Islet precursor cell (in vitro differentiated cells): Measurements from ENCODE around the gene LRRC7.
"Not testable (repeated sequence)": the region's sequence is repeated elsewhere in the genome, so short reads cannot be mapped to it uniquely, and the experiment has no call there.

ENCODE experiments used
- DNase-seq: peaks from one replicate; pipeline ENCODE4 v3.0.0-alpha.2; 2018

Gene LRRC7

GRCh38 chr1:69787151-69787550, 219.4 kb downstream of the LRRC7 start:
- peak; percentile 45 for DNase-seq

DNA sequence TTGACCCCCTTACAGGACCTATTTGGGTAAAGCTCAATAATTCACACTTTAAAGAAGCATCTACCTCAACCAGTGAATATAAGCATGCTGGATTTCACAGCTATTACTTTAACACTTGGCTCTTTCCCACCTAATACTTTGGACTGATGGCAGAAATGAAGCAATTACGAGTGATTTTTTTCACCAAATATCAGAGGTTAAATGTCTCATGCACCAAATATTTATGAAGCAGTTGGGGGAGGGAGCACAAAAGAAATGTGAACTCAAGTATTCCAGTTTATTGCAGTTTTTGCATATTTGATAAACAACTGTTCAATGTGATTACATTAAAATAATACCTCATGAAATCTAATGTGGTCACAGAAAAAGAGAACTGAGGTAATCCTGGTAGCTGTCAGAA, 223.6 kb downstream of the LRRC7 start:
- DNase-seq: no peak

DNA sequence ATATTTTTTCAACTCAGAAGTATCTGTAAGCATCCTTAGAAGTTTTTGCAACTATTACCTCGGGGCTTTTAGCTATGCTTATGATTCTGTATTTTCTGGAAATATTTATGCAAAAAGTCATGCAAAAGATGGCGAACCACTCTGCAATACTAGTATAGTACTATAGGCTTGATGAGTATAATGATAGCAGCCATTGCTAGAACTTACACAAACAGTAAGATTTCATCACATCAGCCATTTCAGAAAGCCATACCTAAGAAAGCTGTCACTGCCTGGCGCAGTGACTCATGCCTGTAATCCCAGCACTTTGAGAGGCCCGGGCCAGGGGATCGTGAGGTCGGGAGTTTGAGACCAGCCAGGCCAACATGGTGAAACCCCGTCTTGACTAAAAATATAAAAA, 227.1 kb downstream of the LRRC7 start:
- DNase-seq: no peak

DNA sequence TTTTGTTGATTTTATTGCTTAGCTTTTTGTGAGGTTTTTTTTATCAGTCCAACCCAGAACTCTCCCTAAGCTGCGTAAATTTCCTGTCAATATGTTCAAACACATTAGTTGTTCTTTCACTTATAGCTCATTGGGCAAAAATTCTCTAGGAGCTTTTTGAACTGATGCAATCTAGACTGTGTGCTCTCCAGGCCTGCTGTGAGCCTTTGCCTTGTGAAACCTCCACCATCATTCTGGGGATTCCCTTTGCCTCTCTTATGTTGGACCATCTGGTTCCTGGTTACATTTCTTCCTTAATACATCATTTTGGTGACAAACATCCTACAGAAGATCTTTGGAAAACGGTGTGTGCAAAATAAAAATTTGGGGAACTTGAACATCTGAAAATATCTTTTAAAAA, 247.2 kb downstream of the LRRC7 start:
- no peak for DNase-seq

DNA sequence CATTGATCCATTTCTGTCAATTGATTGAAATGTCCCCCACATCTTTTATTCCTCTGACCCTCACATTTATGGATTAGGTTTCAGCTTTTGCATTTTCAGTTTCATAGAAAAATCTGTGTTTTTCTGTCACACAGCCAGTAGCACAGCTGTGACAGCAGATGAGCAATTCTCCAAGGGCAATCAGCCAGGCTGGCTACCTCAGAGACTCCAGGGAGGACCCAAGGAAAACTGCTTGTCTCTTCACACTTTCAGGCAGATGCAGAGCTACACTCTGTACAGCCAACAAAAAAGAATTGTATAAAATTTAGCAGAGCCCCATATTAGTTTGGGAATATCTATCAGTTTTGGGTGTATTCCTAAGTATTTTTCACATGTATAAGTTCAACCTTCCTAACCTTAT, 257.2 kb downstream of the LRRC7 start:
- DNase-seq: no peak

DNA sequence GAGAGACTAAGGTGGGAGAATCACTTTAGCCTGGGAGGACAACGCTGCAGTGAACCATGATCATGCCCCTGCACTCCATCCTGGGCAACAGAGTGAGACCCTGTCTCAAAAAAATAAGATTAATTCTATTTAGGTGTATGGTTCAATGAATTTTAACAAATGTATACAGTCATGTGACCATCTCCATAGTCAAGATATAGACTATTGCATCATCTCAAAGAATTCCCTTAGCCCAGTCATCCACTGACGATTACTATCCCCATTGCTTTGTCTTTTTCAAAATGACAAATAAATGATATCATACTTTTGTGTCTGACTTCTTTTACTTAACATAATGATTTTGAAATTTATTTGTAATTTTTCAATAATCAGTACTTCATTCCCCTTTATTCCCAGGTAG, 260.0 kb downstream of the LRRC7 start:
- DNase-seq: no peak

GRCh38 chr1:69833536-69833935, 265.8 kb downstream of the LRRC7 start:
- DNase-seq: no peak

- DNase-seq: no peak
Measured at GRCh38 chr1:69834336-69834735, 266.6 kb downstream of the LRRC7 start.

- no peak for DNase-seq
Measured at GRCh38 chr1:69835955-69836354, 268.2 kb downstream of the LRRC7 start.

- no peak for DNase-seq
Measured at GRCh38 chr1:69836971-69837636, 269.4 kb downstream of the LRRC7 start.

- no peak for DNase-seq
Measured at GRCh38 chr1:69842326-69842725, 274.6 kb downstream of the LRRC7 start.

GRCh38 chr1:69845655-69846054, 277.9 kb downstream of the LRRC7 start:
- DNase-seq: no peak

GRCh38 chr1:69846267-69846666, 278.5 kb downstream of the LRRC7 start:
- no peak for DNase-seq

- no peak for DNase-seq
Measured at GRCh38 chr1:69847670-69848069, 279.9 kb downstream of the LRRC7 start.

DNA sequence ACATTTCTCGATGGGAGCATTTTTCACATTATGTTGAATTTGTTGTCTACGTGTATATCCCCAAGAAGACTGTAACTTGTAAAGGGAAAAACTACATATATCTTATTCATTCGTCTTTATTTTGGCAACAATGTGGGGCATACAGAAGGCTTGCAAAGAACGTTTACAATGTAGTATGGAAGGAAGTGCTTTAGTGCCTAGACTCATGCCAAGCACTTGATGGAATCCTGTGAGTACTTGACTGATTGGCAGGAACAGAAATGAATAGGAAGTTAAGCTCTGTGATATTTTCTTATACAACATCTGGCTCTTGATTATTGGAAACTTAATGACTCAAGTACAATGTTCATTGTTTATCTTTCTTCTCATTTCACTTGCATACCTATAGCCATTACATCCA, 284.4 kb downstream of the LRRC7 start:
- DNase-seq: no peak

- DNase-seq: no peak
Measured at GRCh38 chr1:69852706-69853105, 285.0 kb downstream of the LRRC7 start.

- no peak for DNase-seq
Measured at GRCh38 chr1:69858534-69858933, 290.8 kb downstream of the LRRC7 start.

DNA sequence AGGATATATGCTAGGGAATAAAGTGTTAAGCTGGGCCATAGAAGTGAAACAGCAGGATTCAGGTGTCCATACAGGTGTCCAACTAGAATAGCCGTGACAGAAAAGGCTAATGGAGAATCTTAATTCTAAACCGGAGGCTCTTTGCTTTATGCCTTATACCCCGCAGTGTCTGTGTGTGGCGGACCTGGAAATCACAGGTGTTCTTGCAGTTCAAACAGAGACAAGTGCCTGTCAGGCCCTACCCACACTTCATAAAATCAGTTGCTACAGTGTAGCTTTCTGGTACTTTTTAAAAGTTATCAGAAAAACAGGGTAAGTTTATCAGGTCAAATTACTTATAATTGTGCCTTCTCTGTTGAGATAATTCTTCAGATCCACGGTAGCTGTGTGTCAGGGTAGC, 293.9 kb downstream of the LRRC7 start:
- no peak for DNase-seq

DNA sequence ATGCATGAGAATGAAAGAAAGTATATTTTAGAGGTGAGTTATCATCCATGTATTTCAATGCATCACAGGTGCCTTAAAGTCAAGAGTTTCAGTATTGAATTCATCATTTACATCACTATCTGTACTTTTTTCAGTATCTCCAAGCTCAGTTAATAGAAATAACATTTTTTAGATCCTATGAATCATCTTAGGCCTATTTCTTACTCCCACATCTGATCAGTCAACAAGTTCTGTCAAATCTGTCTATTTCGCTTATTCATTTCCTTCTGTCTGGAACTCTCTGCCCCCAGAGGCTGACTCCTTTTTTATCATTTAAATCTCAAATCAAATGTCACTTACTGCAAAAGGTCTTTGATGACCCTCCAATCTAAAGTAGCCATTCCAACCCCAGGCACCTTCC, 295.2 kb downstream of the LRRC7 start:
- no peak for DNase-seq

DNA sequence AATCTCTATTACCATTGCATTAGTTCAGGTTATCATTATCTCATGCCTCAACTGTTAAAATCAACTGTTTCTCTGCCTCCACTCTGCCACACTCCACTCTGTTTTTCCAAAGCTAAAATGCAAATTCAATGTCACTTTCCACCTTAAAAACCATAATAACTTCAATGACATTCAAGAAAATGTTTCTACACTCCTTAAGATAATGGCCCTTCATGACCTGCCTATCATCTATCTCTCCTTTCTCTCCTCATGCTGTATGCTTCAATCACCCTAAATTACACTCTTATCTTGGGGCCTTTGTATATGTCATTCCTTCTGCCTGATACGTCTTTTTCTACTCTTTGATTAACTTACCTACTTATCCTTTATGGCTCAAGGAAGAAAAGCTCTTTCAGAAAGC, 296.0 kb downstream of the LRRC7 start:
- DNase-seq: no peak

- DNase-seq: no peak
Measured at GRCh38 chr1:69871412-69871811, 303.7 kb downstream of the LRRC7 start.

DNA sequence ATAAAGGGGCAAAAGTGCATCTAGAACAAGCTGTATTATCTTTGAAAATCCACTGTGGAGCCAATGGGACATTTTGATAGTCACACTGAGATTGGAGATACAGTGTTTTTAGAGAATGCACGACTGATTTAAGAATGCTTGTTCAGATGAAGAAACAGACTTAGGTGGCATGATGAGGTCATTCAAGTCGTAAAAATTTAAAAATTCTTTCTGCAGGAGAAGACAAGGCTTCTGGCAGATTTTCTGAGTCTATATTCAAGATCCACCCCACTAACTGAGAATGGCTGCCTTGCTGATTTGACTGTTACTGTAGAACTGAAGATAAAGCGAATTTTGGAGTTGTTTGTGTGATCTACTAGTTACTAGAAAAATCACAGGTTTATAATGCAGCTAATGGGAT, 310.6 kb downstream of the LRRC7 start:
- no peak for DNase-seq

DNA sequence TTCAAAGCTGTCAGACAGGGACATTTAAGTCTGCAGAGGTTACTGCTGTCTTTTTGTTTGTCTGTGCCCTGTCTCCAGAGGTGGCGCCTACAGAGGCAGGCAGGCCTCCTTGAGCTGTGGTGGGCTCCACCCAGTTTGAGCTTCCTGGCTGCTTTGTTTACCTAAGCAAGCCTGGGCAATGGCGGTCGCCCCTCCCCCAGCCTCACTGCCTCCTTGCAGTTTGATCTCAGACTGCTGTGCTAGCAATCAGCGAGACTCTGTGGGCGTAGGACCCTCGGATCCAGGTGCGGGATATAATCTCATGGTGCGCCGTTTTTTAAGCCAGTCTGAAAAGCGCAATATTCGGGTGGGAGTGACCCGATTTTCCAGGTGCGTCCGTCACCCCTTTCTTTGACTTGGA, 320.3 kb downstream of the LRRC7 start:
- not testable (repeated sequence) for DNase-seq

- DNase-seq: no peak
Measured at GRCh38 chr1:69888657-69889056, 320.9 kb downstream of the LRRC7 start.

- DNase-seq: no peak
Measured at GRCh38 chr1:69898403-69898947, 330.8 kb downstream of the LRRC7 start.
